Measurements from ENCODE around the gene RORC.
"Not testable (repeated sequence)": the region's sequence is repeated elsewhere in the genome, so short reads cannot be mapped to it uniquely, and the experiment has no call there.

The RORC gene

DNA sequence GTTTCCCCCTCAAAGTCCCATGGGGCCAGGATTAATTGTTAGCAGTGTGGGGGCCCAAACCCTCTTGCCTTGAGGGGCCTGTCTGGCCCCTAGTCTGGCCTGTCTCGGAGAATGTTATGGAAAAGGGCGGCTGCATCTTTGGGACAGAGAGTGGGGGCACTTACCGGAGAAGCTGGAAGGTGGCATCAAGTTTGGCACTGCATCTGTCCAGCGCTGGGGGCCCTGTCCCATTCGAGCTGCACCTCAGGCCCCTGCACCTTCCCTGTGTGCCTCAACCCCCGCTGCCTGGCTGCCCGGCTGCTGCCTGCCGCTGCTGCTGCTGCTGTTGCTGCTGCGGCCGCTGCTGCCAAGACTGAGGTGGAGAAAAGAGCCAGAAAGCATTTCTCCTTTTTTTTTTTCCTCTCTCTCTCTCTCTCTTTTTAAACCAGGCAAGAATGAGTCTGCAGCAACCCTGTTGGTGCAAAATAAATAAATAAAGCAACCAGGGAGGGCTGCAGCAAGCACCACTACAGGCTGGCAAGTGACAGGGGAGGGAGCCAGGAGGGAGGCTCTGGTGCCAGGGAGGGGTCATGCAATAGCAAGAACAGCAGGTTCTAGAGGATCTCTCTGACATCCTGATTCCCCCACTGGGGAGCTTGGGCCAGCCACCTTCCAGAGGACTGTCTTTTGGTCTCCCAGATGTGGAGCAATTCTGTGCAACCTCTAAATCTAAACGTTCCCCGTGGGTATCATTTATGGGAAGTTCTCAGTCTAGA lies 26.4 kb downstream of the RORC start, which contains the start of gene LINGO4:
Gene LINGO4 (minus strand): TSS at position 354 of the 755 bp plus-strand sequence. CDS start 2,715 bp downstream, outside the sequence.
- no peak for DNase-seq (ENCODE audit: low read depth)

- no peak for DNase-seq (ENCODE audit: low read depth)
These were observed 27.7 kb downstream of the RORC start for GRCh38 chr1:151803915-151804314.

DNA sequence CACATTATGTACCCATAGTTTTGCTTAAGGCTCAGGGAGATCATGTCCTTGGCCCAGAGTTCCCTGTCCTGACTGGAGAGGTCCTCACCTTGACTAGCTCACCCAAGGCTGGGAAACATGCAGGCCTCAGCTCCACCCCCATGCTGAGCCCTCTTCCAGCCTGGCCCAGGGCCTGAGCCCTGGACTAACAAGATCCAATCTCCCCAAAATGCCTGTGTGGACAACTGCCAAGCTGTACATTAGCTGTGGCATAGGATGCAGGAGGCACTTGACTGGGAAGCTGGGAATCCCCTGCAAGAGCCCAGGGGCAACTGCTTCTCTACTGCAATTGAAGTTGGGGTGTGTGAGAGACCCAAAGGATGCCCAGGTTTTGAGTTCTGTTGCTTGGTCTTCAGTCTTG lies 28.4 kb downstream of the RORC start:
- DNase-seq (ENCODE audit: low read depth), result no peak

GRCh38 chr1:151802372-151802771 lies 29.2 kb downstream of the RORC start:
- no peak for DNase-seq (ENCODE audit: low read depth)

DNA sequence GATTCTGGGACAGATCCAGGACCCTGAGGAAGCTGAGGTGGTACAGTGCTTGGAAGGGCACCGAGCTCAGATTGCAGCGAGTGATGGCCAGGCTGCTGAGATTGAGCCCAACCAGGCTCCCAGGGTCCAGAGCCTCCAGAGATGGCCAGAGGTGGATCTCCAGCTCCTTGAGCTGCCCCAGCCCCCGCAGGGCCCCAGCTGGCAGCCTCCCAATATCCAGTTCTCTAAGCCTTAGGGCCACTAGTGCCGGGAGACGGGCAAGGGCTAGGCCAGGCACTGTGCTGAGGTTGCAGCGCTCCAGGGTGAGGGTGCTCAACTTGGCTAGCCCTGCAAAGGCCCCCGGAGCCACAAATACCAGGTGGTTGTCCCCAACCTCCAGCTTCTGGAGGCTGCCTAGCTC lies 29.8 kb downstream of the RORC start:
- DNase-seq (ENCODE audit: low read depth), result no peak

GRCh38 chr1:151801310-151801820 lies 30.2 kb downstream of the RORC start:
- DNase-seq (ENCODE audit: low read depth), result no peak

DNA sequence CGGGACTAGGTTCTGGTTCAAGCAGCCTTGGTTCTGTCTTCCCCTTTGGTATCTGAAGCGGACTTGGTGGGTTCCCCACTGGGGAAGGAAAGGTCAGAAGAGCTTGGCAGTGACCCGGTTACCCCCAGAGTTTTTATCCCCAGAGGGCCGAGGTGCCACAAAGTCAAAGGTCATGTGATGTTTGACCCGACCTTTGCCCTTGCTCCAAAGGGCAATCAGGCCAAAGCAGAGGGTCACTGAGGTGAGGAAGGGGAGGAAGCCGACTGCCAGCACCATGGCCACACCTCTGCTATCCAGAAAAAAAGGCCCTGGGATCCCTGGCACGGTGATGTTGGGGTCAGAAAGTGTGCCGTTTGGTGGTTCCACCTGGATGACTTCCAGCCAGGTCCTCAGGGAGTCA lies 30.8 kb downstream of the RORC start:
- no peak for DNase-seq (ENCODE audit: low read depth)

DNA sequence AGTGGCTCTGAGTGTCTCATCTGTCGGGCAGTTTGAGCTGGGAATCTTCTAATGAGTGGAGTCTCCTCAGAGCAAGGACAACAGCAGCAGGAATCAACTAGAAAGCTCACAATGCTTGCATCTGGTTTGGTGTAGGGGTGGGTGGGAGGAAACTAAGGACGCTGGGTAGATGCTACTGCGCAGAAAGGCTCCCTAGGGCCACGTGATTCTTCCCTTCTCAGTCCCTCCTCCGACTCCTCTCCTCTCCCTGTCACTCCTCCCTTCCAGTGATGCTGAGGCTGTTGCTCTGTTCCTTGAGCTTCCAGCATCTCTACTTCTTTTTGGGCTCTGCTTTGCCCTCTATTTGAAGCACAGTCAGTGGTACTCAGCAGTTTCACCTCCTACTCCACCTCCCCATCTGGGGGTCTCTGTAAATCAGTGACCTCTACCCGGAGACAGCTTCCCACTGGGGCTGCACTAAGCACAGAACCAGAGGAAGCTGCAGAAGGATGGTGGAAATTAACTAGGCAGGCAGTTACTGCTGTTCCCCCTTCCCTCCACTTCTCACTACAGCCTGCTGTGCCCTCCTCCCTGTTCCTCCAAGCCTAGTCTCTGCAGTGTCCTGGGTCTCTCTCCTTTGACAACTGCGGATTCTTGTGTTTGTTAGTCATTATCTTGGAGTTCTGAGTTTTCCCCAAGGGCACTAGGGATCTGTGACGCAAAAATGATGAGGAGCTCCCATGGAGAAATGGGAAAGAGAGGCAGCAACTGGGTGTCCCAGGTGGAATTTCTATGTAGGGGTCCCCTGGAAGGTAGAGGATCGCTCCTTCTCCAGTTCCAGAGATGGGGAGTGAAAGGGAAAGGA lies 32.2 kb downstream of the RORC start:
- DNase-seq (ENCODE audit: low read depth), result no peak

GRCh38 chr1:151798571-151798970 lies 33.0 kb downstream of the RORC start:
- DNase-seq (ENCODE audit: low read depth), result no peak

DNA sequence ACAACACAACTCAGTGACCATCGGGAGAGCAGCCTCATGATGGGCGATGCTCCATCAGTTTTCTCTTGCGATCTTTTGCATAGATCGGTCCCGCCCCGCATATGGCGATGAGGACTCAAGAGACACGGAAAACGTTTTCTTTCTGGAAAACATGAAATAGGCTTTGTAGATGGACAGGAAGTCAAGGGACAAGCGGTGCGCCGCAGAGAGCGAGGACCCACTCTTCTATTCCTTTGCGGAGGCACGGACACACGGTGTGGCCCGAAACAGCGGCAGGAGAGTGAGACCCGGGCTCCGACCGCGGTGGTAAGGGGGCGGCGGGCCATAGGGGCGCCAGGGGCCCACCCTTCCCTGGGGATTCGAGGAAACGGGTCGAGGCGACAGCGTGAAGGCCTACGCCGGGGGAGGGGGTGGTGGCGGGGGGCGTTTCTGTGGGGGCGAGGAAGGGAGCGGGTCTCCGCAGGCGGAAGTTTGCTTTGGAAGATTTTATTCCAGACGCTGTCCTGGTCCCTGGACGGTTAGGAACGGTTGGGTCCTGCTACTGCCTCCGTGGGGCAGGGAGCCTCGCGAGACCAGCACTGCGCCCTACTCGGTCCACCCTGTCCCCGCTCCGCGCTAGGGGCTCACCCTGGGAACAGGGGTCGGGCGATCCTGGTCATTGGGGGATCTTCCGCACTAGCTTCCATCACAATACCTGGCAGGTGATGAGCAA lies 40.5 kb downstream of the RORC start:
- peak; percentile 12 for DNase-seq (ENCODE audit: low read depth)

DNA sequence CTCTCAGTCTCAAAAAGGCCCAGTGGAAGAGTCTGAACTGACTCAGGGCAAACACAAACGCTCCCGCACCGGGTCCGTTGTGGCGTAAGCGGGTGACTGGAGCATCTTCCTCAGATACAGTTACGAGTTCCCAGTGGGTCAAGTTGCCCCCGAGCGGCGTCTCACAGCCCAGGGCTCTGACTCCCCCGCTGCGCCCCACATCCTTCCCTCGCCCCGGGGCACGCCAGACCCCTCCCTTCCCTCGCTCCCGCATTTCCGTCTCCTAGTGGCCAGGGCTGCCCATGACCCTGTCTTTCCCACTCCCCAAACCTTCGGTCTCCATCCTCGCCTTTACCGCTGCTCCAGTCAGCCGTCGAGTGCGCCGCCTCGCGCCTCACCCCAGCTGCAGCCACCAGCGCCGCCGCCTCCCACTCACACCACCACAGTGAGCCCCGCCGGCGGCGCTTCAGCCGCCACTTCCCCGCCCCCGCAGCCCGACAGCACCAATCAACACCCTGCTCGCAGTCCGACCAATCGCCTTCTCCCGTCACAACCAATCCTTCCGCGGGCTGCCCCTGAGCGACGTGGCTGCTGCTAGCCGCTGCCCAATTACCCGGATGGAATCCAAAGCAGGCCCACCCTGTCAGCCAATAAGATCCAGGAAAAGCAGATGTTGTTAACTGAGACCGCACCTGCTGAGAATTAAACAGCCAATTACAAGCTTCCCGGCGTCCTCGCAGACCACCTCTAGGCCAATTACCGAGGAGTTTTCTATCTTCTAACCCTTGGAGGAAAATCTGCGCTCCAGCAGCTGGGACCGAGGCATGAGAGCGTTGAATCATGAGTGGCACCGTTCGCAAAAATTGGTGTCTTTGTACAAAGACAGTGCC lies 41.3 kb downstream of the RORC start, which contains the start of gene TDRKH:
Gene TDRKH (minus strand): TSS at position 430 of the 869 bp plus-strand sequence. CDS start 7,478 bp downstream, outside the sequence.
- peak; percentile 98 for DNase-seq (ENCODE audit: low read depth)

DNA sequence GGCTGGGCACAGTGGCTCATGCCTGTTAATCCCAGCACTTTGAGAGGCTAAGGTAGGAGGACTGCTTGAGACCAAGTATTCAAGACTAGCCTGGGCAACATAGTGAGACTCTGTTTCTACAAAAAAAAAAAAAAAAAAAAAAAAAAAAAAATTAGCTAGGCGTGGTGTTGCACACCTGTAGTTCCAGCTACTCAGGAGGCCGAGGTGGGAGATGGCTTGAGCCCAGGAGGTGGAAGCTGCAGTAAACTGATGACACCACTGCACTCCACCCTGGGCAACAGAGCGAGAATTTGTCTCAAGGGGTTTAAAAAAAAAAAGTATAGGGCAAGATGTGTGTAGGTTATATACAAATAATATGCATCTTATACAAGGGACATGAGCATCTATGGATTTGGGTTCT lies 43.9 kb downstream of the RORC start:
- DNase-seq (ENCODE audit: low read depth), result no peak

GRCh38 chr1:151783796-151784195 lies 47.8 kb downstream of the RORC start:
- DNase-seq (ENCODE audit: low read depth), result no peak

DNA sequence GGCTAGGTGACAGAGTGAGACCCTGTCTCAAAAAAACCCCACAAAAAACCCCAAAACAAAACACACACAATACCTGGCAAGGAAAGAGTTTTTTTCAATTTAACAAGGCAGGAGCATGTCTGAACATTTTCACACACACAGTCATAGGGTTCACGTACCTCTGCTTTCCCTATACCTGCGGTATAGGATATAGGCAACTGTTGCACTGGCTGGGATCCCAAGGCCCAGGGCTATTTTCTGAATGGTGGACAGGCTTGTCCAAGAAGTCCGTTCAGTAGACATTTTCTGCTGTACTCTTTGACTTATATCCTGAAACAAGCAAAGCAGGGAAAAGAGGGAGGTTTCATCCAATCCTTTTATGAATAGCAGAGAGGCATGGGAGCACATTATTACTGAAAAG lies 48.9 kb downstream of the RORC start:
- no peak for DNase-seq (ENCODE audit: low read depth)

DNA sequence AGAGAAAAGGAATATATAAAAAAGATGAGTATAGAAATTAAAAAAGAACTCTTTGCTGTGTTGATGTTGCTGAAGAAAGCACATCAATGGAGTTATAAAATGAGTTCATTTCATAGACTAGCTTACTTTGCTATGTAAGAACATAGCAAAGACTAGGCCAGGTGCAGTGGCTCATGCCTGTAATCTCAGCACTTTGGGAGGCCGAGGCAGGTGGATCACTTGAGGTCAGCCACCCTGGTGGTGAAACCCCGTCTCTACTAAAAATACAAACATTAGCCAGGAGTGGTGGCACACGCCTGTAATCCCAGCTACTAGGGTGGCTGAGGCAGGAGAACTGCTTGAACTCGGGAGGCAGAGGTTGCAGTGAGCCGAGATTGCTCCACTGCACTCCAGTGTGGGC lies 49.6 kb downstream of the RORC start:
- not testable (repeated sequence) for DNase-seq (ENCODE audit: low read depth)

DNA sequence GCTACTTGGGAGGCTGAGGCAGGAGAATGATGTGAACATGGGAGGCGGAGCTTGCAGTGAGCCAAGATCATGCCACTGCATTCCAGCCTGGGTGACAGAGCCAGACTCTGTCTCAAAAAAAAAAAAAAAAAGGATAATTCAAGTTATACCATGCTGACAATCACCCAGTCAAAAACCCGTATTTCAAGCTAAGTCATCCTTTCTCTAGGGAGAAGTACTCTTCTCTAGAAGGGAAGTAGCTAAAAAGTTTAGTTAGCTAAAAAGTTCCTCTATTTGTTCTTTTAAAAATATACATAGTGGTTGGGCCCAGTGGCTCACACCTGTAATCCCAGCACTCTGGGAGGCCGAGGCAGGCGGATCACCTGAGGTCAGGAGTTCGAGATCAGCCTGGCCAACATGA lies 50.9 kb downstream of the RORC start:
- DNase-seq (ENCODE audit: low read depth), result not testable (repeated sequence)

DNA sequence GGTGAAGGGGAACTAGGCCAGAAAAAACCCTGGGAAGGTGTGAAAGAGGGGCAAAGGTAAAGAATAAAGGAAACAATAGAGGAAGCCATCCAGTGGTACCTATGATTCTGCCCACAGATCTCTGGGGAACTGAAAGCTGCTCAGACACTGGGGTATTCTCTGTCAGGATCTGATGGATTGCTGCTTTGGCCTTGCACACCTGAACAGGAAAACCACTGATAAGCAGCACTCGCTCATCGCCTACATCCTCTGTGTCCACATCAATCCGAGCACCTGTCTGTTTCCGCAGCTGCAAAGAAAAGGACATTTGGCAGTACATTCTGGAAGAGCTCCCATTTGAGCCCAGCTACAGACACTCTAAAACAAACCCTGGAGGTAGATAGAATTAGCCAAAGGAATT lies 51.8 kb downstream of the RORC start:
- DNase-seq (ENCODE audit: low read depth), result no peak

DNA sequence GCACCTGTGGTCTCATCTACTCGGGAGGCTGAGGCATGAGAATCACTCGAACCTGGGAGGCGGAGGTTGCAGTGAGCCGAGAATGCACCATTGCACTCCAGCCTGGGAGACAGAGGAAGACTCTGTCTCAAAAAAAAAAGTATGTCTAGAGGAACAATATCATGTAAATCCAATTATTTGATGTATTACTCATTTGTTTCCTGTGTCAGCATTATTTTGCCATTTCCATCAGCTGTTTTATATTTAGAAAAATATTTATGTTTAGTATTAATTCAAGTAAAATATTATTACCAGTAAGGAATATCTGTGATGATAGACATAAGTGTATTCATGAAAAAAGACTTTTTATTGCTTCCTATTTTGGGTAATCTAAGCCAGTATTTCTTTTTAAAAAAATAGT lies 54.3 kb downstream of the RORC start:
- DNase-seq (ENCODE audit: low read depth), result no peak

- DNase-seq (ENCODE audit: low read depth), result no peak
These were observed 54.9 kb downstream of the RORC start for GRCh38 chr1:151776665-151777062.

- no peak for DNase-seq (ENCODE audit: low read depth)
These were observed 55.5 kb downstream of the RORC start for GRCh38 chr1:151775894-151776664.
